GM10266 (cell line): ENCODE measurements around the gene ADCY10.

Experiments used
- DNase-seq: peaks from one replicate; pipeline ENCODE4 v3.0.0; 2012; ENCODE audit errors: extremely low spot score
- CTCF ChIP-seq: IDR thresholded peaks from 2 replicates; pipeline ENCODE4 v1.5.1; 2012; ENCODE audit warnings: mild to moderate bottlenecking, low read depth; ENCODE audit not compliant: control insufficient read depth, insufficient read depth; ENCODE audit errors: missing control alignments

The ADCY10 gene

GRCh38 chr1:167826127-167826526 is 87.8 kb downstream of the ADCY10 start:
- DNase-seq, result no peak
- TF ChIP-seq CTCF, result no peak

GRCh38 chr1:167825419-167826079 is 88.4 kb downstream of the ADCY10 start:
- no peak for DNase-seq
- no peak for TF ChIP-seq CTCF

GRCh38 chr1:167824163-167824794 is 89.7 kb downstream of the ADCY10 start:
- DNase-seq, result no peak
- no peak for TF ChIP-seq CTCF

GRCh38 chr1:167821969-167822685 is 91.8 kb downstream of the ADCY10 start:
- TF ChIP-seq CTCF, result no peak
- DNase-seq, result no peak

- TF ChIP-seq CTCF, result no peak
- DNase-seq, result no peak
Measured at GRCh38 chr1:167821356-167821685, 92.6 kb downstream of the ADCY10 start.

GRCh38 chr1:167820684-167821355 is 93.1 kb downstream of the ADCY10 start:
- DNase-seq, result no peak
- no peak for TF ChIP-seq CTCF
